Dendritic cell treated with granulocyte-macrophage colony-stimulating factor and Interleukin-4, amounts not matched to agents 40 ng/mL and 50 ng/mL, for 4 days (primary cell): ENCODE measurements around the gene EP400.
"Not testable (repeated sequence)": the region's sequence is repeated elsewhere in the genome, so short reads cannot be mapped to it uniquely, and the experiment has no call there.

Source experiments
- H3K27ac Mint-ChIP-seq: one replicate; pipeline ENCODE4 v1.8.0; 2022; ENCODE audit warnings: mild to moderate bottlenecking, mixed read lengths
- H3K27me3 Mint-ChIP-seq: one replicate; pipeline ENCODE4 v1.8.0; 2022; ENCODE audit warnings: mild to moderate bottlenecking, mixed read lengths
- H3K36me3 Mint-ChIP-seq: one replicate; pipeline ENCODE4 v1.8.0; 2022; ENCODE audit warnings: low read depth, mixed read lengths
- H3K4me1 Mint-ChIP-seq: one replicate; pipeline ENCODE4 v1.8.0; 2022; ENCODE audit warnings: low read depth, mixed read lengths
- H3K4me3 Mint-ChIP-seq: one replicate; pipeline ENCODE4 v1.8.0; 2022; ENCODE audit warnings: mild to moderate bottlenecking, moderate library complexity, mixed read lengths
- H3K9me3 Mint-ChIP-seq: one replicate; pipeline ENCODE4 v1.8.0; 2022; ENCODE audit warnings: mixed read lengths
- intact Hi-C: fragments of 100-400 bp; cut with micrococcal nuclease; formaldehyde crosslinking; loops from one replicate; pipeline ENCODE4 v1.15.0; 2022

Gene EP400

GRCh38 chr12:132071040-132071810, 121.5 kb downstream of the EP400 start:
- peak overlapping the region; percentile 33 for H3K27ac Mint-ChIP-seq
- H3K36me3 Mint-ChIP-seq: peaks cover 95% of the 10 kb centered on the region
- H3K27me3 Mint-ChIP-seq: no peaks in the 10 kb centered on the region
- H3K9me3 Mint-ChIP-seq: no peaks in the 10 kb centered on the region
- intact Hi-C loops: no loop called here
- no peak overlapping the region for H3K4me3 Mint-ChIP-seq
- H3K4me1 Mint-ChIP-seq: peaks cover 27% of the 10 kb centered on the region

- intact Hi-C loops: no loop called here
- no peaks in the 10 kb centered on the region for H3K27me3 Mint-ChIP-seq
- H3K27ac Mint-ChIP-seq: peak overlapping the region; percentile 33
- H3K4me3 Mint-ChIP-seq: no peak overlapping the region
- no peaks in the 10 kb centered on the region for H3K9me3 Mint-ChIP-seq
- H3K36me3 Mint-ChIP-seq: peaks cover 95% of the 10 kb centered on the region
- peaks cover 21% of the 10 kb centered on the region for H3K4me1 Mint-ChIP-seq
Observed at GRCh38 chr12:132071830-132072384, 122.2 kb downstream of the EP400 start.

GRCh38 chr12:132074216-132074615, 124.5 kb downstream of the EP400 start:
- Mint-ChIP-seq H3K27ac (no peak overlapping the region), H3K4me1 (peaks cover 21% of the 10 kb centered on the region), H3K4me3 (no peak overlapping the region), H3K36me3 (peaks cover 93% of the 10 kb centered on the region), H3K27me3 (no peaks in the 10 kb centered on the region), H3K9me3 (no peaks in the 10 kb centered on the region)
- intact Hi-C loops: no loop called here

- no peak overlapping the region for H3K27ac Mint-ChIP-seq
- peaks cover 18% of the 10 kb centered on the region for H3K4me1 Mint-ChIP-seq
- peaks cover 91% of the 10 kb centered on the region for H3K36me3 Mint-ChIP-seq
- H3K27me3 Mint-ChIP-seq: no peaks in the 10 kb centered on the region
- no peak overlapping the region for H3K4me3 Mint-ChIP-seq
- H3K9me3 Mint-ChIP-seq: no peaks in the 10 kb centered on the region
- intact Hi-C loops: no loop called here
Observed at GRCh38 chr12:132075026-132075713, 125.4 kb downstream of the EP400 start.

GRCh38 chr12:132075714-132076553, 126.2 kb downstream of the EP400 start:
- peaks cover 11% of the 10 kb centered on the region for H3K4me1 Mint-ChIP-seq
- intact Hi-C loops: no loop called here
- H3K27ac Mint-ChIP-seq: no peak overlapping the region
- no peaks in the 10 kb centered on the region for H3K9me3 Mint-ChIP-seq
- no peak overlapping the region for H3K4me3 Mint-ChIP-seq
- no peaks in the 10 kb centered on the region for H3K27me3 Mint-ChIP-seq
- peaks cover 95% of the 10 kb centered on the region for H3K36me3 Mint-ChIP-seq

- intact Hi-C loops: no loop called here
- H3K9me3 Mint-ChIP-seq: no peaks in the 10 kb centered on the region
- H3K36me3 Mint-ChIP-seq: peaks cover 90% of the 10 kb centered on the region
- H3K4me1 Mint-ChIP-seq: peaks cover 3% of the 10 kb centered on the region
- no peak overlapping the region for H3K4me3 Mint-ChIP-seq
- H3K27ac Mint-ChIP-seq: no peak overlapping the region
- no peaks in the 10 kb centered on the region for H3K27me3 Mint-ChIP-seq
Observed at GRCh38 chr12:132076711-132077110, 127.0 kb downstream of the EP400 start.

- Mint-ChIP-seq H3K27me3 (no peaks in the 10 kb centered on the region), H3K27ac (no peak overlapping the region), H3K4me1 (no peaks in the 10 kb centered on the region), H3K36me3 (peaks cover 82% of the 10 kb centered on the region), H3K4me3 (no peak overlapping the region), H3K9me3 (no peaks in the 10 kb centered on the region)
- intact Hi-C loops: no loop called here
Observed at GRCh38 chr12:132077322-132078100, 127.8 kb downstream of the EP400 start.

- H3K27ac Mint-ChIP-seq: no peak overlapping the region
- no peaks in the 10 kb centered on the region for H3K4me1 Mint-ChIP-seq
- no peaks in the 10 kb centered on the region for H3K27me3 Mint-ChIP-seq
- no peak overlapping the region for H3K4me3 Mint-ChIP-seq
- intact Hi-C loops: no loop called here
- H3K9me3 Mint-ChIP-seq: no peaks in the 10 kb centered on the region
- peaks cover 76% of the 10 kb centered on the region for H3K36me3 Mint-ChIP-seq
Observed at GRCh38 chr12:132078190-132078589, 128.4 kb downstream of the EP400 start.

GRCh38 chr12:132079200-132079599, 129.5 kb downstream of the EP400 start:
- no peak overlapping the region for H3K4me3 Mint-ChIP-seq
- H3K9me3 Mint-ChIP-seq: no peaks in the 10 kb centered on the region
- H3K4me1 Mint-ChIP-seq: peaks cover 7% of the 10 kb centered on the region
- no peak overlapping the region for H3K27ac Mint-ChIP-seq
- intact Hi-C loops: no loop called here
- H3K36me3 Mint-ChIP-seq: peaks cover 66% of the 10 kb centered on the region
- no peaks in the 10 kb centered on the region for H3K27me3 Mint-ChIP-seq

- Mint-ChIP-seq H3K4me3 (no peak overlapping the region), H3K36me3 (peaks cover 63% of the 10 kb centered on the region), H3K4me1 (peaks cover 8% of the 10 kb centered on the region), H3K27ac (no peak overlapping the region), H3K27me3 (no peaks in the 10 kb centered on the region), H3K9me3 (no peaks in the 10 kb centered on the region)
- intact Hi-C loops: no loop called here
Observed at GRCh38 chr12:132079695-132080094, 130.0 kb downstream of the EP400 start.

- H3K27me3 Mint-ChIP-seq, intact Hi-C loops, H3K9me3 Mint-ChIP-seq, H3K27ac Mint-ChIP-seq, H3K4me3 Mint-ChIP-seq: not testable (repeated sequence)
- peaks cover 60% of the 10 kb centered on the region for H3K36me3 Mint-ChIP-seq
- peaks cover 16% of the 10 kb centered on the region for H3K4me1 Mint-ChIP-seq
Observed at GRCh38 chr12:132080515-132080914, 130.8 kb downstream of the EP400 start.

GRCh38 chr12:132081423-132081822, 131.7 kb downstream of the EP400 start:
- H3K36me3 Mint-ChIP-seq: peaks cover 51% of the 10 kb centered on the region
- H3K9me3 Mint-ChIP-seq: no peaks in the 10 kb centered on the region
- no peak overlapping the region for H3K27ac Mint-ChIP-seq
- no peaks in the 10 kb centered on the region for H3K27me3 Mint-ChIP-seq
- peaks cover 20% of the 10 kb centered on the region for H3K4me1 Mint-ChIP-seq
- H3K4me3 Mint-ChIP-seq: no peak overlapping the region
- intact Hi-C loops: no loop called here

GRCh38 chr12:132083614-132083940, 133.8 kb downstream of the EP400 start:
- H3K27ac Mint-ChIP-seq: peak overlapping the region; percentile 95
- no peaks in the 10 kb centered on the region for H3K9me3 Mint-ChIP-seq
- peaks cover 29% of the 10 kb centered on the region for H3K36me3 Mint-ChIP-seq
- no peaks in the 10 kb centered on the region for H3K27me3 Mint-ChIP-seq
- peaks cover 22% of the 10 kb centered on the region for H3K4me1 Mint-ChIP-seq
- intact Hi-C loops: no loop called here
- H3K4me3 Mint-ChIP-seq: peak overlapping the region; percentile 74
